ENCODE data around the gene FARS2.

DNA sequence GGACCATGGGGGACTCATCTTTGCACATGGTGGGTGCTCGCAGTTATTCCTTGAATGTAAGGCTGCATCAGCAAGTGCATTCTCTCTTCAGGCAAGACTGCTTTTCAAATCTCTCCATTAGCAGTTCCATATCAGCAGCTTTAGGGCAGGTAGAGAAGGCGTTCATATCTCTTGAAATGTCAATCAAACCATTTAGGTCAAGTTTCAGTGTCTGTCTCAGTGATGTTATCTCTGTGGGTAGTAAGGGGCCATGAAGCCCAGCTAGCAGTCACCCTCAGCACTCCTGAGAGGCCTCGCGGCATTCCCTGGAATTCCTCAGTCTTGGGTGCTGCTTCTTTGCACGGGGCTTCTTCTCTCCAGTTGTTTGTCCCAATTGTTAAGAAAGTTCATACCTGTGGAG is 24.2 kb downstream of the FARS2 start:
- TF ChIP-seq, protein P1, sequence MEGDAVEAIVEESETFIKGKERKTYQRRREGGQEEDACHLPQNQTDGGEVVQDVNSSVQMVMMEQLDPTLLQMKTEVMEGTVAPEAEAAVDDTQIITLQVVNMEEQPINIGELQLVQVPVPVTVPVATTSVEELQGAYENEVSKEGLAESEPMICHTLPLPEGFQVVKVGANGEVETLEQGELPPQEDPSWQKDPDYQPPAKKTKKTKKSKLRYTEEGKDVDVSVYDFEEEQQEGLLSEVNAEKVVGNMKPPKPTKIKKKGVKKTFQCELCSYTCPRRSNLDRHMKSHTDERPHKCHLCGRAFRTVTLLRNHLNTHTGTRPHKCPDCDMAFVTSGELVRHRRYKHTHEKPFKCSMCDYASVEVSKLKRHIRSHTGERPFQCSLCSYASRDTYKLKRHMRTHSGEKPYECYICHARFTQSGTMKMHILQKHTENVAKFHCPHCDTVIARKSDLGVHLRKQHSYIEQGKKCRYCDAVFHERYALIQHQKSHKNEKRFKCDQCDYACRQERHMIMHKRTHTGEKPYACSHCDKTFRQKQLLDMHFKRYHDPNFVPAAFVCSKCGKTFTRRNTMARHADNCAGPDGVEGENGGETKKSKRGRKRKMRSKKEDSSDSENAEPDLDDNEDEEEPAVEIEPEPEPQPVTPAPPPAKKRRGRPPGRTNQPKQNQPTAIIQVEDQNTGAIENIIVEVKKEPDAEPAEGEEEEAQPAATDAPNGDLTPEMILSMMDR (IDR thresholded peaks at IDR 0.05; ENCODE audit: borderline replicate concordance, extremely low read depth, low read length, poor library complexity, severe bottlenecking) = no peak
- no peak for TF ChIP-seq EZH2 (IDR thresholded peaks at IDR 0.05; ENCODE audit: borderline replicate concordance, low read depth, low read length, severe bottlenecking)
